Hair follicular keratinocyte (primary cell): Measurements from ENCODE around the gene MARCHF6. TPM values are rescaled to one million over a fixed set of nuclear protein-coding genes. Genes with fewer than 3 reads are reported as not detected.

ENCODE experiments used
- total RNA-seq: library from RNA; depleted of rRNA; stranded (reverse); fragments of >200 nt; gene quantifications from 2 replicates; pipeline ENCODE4 v1.2.3, GENCODE V29; 2015

The MARCHF6 gene
- 23.0 and 30.2 TPM in 2 replicates for total RNA-seq

GRCh38 chr5:10353241-10354047 lies at the start of gene MARCHF6:
Gene MARCHF6, plus strand, starts transcription at chr5:10353695. Its CDS starts 204 bp downstream, at chr5:10353899.

GRCh38 chr5:10307206-10308148 lies 46.0 kb upstream of the MARCHF6 start, which contains the start of gene CMBL:
Gene CMBL, minus strand, starts transcription at chr5:10307902. Its CDS starts 17,140 bp downstream, at chr5:10290762.

Other genes starting within 250 kb of the MARCHF6 start
- 10.7 and 15.5 TPM in 2 replicates for gene ATPSCKMT, start 103.8 kb upstream of the MARCHF6 start, total RNA-seq
- 415 and 744 TPM in 2 replicates for gene CCT5, start 103.4 kb upstream of the MARCHF6 start, total RNA-seq
- gene CMBL, start 45.8 kb upstream of the MARCHF6 start, total RNA-seq = 4.3 and 7.0 TPM in 2 replicates
- gene ROPN1L, start 88.2 kb downstream of the MARCHF6 start, total RNA-seq = 0.08 TPM in 1 of 2 replicates, not detected in the other
- 0.42 and 0.94 TPM in 2 replicates for gene ANKRD33B, start 210.4 kb downstream of the MARCHF6 start, total RNA-seq